ENCODE data around the gene CHIC1.
A peak's percentile ranks its signal among the peaks of the same experiment; 100 is the strongest.
"Not testable (repeated sequence)": the region's sequence is repeated elsewhere in the genome, so short reads cannot be mapped to it uniquely, and the experiment has no call there.

CHIC1 gene

DNA sequence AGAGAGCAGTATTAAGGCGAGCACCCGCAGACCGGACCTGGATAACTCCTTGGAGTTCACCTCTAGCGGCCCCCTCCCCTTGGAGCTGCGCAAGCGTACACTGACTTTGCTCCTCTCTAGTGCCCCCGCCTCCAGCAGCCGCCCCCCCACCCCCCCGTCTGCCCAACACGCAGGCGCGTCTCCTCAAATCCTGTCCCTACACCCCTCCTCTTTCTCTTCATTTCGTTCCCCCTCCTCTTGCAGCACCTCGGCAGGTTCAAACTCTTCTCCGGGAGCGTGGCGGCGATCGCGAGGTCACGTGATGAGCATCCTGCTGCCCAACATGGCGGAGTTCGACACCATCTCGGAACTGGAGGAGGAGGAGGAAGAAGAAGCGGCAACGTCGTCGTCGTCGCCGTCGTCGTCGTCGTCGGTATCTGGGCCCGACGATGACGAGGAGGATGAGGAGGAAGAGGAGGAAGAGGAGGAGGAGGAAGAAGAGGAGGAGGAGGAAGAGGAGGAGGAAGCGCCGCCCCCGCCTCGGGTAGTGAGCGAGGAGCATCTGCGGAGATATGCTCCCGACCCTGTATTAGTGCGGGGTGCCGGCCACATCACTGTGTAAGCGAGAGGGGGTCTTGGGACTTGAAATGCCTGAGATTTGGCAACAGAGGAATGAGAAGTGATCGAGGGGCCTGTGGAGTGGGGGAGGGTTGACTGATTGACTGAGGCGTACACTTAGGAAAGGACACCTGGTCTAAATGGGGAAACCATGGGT is at the start of gene CHIC1:
CHIC1 (plus strand) TSS at position 214 of the 754 bp plus-strand sequence; CDS start at position 302, 88 bp downstream.
- peak; percentile 35 for DNase-seq

DNA sequence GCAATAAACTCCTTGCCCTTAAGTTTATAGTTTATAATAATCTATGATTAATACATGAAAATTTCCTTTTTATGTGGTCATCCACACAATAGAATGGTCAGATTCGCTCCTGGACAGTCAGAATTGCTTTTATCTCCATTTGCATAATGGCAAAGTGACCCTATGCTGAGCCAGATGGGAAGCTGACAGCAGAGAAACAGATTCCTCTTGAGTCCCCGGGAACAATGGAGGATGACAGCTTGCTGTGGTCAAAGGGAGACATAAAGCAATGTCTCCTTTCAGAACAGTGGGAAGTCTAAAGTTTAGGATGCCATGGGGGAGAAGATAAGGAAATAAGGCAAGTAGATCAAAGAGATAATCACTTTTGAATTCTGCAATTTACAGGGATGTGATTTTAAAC is 40.2 kb upstream of the CHIC1 start:
- DNase-seq: not testable (repeated sequence)

DNA sequence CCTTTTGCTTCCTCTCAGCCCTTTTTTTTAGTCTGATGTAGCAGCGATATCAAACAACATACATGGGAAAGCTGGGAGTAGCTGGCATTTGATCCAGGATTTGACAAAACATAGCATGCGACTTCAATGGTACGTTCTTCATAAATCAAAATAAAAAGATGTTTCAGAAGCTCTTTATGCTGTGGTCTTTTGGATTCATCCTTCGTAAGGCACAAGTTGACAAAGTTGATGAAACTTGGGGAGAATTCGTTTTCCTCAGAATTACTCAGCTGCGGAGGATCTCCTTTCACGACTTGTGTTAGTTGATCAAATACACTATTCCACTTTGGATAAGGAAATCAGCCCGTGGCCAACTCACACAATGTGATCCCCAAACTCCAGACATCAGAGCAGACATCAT is 38.1 kb upstream of the CHIC1 start:
- DNase-seq: no peak

DNA sequence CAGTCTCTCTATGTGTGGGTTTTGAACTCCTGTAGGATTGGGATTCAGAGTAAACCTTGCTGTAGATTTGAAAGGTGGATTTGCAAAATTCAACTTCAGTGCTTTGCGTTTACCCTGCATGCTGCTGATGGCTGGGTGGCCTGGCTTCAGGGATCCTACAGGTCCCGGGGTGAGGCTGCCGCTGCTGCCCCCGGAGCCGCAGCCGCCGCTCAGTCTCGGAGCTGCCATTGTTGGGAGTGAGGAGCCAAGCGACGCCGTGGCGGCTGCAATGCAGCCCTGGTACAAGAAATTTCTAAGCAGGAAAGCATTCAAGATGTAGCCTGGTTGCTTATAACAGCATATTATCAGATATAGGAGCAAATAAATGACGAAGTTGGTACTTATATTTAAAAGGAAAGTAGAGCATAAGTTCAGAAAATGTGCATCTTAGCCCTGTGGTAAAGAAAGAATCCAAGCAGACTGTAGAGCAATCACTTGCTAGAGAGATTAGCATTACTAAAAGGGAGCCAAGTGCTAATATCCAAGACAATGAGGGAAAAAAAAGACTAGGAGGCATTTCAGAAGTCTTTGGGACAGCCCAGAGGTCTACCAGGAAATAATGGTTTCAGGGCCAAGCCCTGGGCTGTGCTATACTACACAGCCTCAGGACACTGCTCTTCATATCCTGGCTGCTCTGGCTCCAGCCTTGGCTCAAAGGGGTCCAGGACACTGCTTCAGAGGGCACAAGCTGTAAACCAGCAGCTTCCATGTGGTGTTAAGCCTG is 36.9 kb upstream of the CHIC1 start:
- DNase-seq: no peak

DNA sequence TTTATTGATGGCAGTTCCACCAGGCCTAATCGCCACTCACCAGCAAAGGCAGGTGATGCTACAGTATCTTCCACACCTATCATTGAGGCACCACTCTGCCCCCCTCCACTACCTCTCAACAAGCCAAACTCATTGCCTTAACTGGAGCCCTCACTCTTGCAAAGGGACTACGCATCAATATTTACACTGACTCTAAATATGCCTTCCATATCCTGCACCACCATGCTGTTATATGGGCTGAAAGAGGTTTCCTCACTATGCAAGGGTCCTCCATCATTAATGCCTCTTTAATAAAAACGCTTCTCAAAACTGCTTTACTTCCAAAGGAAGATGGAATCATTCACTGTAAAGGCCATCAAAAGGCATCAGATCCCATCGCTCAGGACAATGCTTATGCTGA is 31.3 kb upstream of the CHIC1 start:
- DNase-seq: not testable (repeated sequence)

DNA sequence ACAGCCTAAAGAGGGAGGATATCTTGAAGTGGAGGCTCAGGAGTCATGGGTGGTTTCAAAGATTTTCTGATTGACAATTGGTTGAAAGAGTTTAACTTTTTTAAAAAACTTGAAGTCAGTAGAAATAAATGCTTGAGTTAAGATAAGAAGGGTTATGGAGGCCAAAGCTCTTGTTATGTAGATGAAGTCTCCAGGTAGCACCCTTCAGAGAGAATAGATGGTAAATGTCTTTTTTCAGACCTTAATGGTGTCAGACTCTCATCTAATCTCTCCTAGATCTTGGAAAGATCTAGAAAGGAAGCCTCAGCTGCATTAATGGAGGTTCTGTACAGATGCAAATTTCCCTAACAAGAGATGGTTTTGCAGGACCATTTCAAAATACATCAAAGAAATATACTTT is 6.8 kb upstream of the CHIC1 start:
- DNase-seq: no peak

DNA sequence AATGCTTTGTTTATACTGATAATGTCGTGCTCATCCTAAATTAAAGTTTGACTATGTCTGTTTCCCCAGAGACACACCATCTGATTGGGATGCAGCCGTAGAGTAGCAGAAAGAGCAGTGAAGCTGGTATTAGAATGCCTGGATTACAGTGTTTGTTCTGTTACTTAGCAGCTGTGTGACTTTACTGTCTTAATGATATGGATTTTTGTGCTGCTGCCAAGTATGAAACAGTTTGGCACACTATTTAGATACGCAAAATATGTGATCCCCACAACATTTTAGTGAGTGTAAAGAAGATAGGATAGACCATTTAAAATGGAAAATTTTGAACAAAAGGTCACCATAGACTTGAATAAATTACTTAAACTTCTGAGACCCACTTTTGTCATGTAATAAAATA is 1.2 kb upstream of the CHIC1 start:
- DNase-seq: no peak

DNA sequence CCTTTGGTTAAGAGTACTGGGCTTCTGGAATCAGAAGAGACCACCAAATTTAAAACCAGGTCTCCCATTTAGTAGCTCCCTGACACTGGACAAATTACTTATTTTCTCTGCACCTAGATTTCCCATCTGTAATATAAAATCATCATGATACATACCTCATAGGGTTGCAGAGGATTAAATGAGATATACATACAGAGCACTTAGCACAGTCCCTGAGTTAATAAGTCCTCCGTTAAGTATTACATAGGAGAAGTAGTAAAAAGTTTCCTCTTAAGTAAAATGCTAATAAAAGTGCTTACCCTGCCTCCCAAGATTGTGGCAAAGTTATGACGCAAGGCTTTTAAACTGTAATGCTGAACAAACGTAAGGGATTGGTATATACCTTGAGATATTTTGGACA is 539 bp upstream of the CHIC1 start:
- DNase-seq: no peak

DNA sequence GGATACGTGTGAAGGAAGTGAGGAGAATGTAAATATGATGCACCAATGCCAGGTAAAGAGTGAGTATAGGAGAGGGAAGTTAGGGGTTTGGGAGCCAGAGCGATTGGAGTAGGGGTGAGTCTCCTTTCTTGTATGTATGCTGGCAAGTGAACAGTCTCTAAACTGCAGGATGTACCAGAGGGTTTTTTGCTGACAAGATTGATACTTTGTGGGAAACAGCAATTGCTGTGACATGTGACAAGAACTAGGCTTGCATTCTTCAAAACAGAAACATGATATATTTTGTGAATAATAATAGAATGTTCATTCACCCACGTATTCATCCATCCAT is 706 bp downstream of the CHIC1 start:
- no peak for DNase-seq

DNA sequence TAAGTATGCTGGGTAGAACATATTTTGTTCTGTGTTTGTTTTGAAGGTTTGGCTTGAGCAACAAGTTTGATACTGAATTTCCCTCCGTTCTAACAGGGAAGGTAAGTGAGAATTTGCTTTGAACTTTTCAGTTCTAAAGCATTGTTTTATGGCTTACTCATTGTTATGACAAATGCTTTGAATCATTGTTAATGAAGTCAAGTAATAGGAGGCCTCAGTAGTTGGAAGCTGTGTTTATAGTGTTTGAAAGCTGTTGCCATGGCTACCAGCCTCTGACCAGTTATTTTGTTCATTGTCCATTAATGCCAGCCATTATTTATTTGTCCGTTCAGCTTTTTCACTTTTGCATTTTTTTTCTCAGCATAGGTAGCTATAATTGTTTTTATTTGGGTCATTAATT is 14.4 kb downstream of the CHIC1 start:
- DNase-seq: no peak

DNA sequence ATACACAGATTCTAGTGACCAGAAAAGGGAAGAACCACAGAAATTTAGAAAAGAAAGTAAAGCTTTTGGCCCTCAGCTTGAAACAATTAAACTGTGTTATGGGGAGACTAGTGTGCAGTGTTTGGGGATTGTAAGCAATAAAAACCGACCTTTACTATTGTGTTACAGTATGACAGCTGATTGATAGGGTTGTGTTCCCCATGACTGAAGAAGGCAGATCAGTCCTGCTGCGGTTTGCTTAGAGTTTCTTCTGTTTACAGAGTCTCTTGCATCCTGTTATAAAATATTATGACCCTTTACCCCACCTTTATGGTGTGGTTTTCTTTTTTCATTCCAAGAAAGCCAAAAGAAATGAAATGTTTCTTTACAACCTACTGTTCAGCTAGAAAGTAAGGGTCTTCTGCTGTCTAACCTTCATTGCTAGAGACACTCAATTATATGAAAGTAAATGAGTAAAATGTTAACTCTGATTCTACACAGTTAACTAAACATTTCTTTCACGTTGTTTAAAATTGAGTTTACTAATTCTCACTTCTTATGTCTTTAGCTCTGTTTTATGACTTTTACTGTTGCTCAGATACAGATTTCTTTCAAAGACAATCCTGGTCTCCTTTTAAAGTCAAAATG is 18.1 kb downstream of the CHIC1 start:
- DNase-seq: no peak

DNA sequence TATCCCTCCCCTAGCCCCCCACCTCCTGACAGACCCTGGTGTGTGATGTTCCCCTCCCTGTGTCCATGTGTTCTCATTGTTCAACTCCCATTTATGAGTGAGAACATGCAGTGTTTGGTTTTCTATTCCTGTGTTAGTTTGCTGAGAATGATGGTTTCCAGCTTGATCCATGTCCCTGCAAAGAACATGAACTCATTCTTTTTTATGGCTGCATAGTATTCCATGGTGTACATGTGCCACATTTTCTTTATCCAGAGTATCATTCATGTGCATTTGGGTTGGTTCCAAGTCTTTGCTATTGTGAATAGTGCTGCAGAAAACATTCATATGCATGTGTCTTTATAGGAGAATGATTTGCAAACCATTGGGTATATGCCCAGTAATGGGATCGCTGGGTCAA is 34.8 kb downstream of the CHIC1 start:
- DNase-seq: not testable (repeated sequence)

DNA sequence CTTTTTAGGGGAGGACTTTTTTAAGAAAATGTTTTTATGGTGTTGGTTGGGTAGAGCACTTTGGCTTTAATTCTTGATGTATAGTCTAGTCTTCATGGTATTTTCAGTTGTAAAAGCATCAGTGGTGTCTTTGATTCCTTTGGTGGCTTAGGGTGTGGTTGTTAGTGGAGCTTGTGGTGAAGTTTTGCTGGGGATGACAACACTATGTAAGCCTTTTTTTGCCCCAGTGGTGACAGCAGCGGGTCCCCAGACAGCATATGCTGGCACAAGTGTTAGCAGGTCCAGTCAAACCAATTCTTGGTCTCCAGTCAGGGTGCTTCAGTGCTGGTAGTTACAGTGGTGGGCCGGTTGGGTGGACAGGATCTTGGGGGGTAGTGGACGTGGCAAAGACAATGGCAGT is 52.0 kb downstream of the CHIC1 start:
- DNase-seq: no peak

DNA sequence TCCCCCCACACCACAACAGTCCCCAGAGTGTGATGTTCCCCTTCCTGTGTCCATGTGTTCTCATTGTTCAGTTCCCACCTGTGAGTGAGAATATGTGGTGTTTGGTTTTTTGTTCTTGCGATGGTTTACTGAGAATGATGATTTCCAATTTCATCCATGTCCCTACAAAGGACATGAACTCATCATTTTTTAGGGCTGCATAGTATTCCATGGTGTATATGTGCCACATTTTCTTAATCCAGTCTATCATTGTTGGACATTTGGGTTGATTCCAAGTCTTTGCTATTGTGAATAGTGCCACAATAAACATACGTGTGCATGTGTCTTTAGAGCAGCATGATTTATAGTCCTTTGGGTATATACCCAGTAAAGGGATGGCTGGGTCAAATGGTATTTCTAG is 78.7 kb downstream of the CHIC1 start:
- DNase-seq: not testable (repeated sequence)

DNA sequence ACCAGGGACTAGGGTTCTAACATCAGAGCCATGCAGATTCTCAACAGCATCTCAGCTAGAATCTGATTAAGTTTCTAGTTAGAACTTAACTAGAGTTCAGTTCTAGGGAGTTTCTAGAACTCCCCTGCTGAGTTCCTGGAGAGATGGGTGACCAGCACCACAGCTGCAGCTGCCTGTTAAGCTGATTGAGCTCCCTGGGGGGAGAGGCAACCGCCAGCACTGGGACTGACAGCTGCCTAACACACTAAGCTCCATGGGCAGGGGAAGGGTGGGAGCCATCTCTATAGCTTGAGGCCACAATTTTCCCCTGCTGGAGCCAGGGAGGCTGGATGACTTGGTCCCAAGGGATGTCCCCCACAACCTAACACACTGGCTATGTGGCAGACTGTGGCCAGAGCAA is 84.2 kb downstream of the CHIC1 start:
- DNase-seq: no peak

DNA sequence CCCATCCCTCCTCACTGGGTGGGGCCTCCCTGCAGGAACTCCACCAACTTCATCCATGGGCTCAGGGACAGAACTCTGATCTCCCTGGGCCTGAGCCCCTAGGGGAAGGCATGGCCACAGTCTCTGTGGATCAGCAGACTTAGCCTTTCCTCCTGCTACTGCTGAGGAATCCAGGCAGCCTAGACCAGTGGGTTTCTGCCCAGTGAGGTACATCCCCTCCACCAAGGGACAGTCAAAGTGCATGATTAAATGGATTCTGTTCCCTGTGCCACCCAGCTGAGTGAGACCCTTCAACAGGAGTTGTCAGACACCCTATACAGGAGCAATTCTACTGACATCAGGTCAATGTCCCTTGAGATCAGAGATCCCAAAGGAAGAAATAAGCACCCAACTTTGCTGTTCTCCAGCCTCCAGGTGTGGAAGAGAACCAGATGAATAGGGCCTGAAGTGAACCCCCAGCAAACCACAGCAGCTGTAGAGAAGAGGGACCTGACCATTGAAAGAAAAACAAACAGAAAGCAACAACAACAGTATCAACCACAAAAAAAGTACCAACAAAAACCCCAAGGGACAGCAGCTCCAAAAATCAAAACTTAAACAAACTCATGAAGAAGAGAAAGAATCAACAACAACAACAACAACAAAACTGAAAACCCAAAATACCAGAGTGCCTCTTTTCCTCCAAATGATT is 84.8 kb downstream of the CHIC1 start:
- no peak for DNase-seq

DNA sequence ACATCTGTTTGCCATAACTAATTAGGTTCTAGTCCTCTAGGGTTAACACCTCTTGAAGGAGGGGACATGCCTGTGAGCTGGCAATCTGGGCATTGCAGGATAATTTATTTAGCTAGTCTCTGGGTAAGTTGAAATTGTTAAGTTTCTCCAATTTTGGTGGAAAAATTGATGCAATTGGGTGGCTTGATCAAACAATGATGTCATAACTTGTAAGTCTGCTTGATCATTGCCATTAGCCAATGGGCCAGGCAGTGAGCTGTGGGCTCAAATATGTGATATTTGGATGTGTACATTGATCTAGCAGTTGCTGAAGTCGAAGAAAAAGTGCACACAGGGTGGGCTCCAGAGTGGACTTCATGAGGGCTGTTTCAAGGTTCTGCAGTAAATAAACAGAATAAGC is 98.3 kb downstream of the CHIC1 start:
- not testable (repeated sequence) for DNase-seq

DNA sequence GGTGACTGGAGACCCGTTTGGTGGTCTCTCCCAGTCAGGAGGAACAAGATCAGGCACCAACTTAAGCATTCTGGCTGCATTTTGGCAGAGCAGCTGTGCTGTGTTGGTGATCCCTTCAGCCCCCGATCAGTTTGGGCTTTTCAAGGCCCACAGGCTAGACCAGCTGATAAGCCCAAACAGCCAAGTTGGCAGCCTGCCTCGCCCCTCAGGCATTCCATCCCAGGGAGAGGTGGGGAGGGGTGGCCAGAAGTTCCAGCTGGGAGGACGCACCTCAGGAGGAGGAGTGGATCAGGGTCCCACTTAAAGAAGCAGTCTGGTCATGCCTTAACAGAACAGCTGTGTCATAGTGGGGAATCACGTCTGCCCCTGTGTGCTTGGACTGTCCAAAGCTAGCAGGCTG is 105.8 kb downstream of the CHIC1 start:
- no peak for DNase-seq

DNA sequence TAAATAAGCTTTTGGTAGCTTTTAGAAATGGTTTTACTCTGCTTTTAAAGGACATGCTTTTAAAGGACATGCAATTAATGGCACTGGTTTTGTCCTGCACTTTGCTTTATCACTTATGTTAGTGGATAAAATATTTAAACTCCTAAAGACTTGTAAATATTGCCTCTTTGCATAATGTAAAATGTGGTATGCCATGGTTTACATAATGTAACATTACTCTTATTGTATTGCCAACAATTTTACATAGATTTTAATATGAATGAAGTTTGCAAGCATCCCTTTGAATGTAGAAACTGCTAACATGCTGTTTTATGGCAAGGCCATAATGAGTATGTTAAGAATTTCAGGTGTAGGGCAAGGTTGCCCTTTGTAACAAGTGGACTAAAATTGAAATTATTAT is 118.4 kb downstream of the CHIC1 start:
- DNase-seq: no peak

DNA sequence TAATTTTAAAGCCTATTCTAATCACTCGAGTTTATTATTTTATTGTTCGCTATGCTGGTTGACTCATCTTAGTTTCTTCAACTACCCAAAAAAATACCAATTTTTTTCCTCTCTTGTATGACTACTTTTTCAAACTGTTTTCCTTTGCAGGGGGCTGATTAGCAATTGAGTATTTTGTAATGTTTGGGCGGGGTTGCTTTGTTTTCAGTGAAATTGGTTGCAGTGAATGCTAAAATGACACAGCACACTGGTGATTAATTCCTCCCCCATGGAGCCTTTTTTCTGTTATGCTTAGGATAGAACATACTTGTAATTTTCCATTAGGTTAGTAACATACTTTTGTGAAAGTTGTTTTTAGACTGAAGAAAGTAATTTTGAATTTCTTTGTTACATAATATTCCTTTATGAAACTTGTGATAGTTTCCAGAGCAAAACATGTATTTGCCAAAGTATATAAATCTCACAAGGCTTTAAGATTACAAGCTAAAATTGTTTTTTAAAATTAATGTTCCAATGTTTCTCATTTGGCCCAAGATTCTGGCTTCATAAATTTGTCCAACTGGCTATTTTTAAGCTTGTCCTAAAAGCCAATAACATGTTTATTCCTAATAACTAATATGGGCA is 120.4 kb downstream of the CHIC1 start:
- DNase-seq: no peak

DNA sequence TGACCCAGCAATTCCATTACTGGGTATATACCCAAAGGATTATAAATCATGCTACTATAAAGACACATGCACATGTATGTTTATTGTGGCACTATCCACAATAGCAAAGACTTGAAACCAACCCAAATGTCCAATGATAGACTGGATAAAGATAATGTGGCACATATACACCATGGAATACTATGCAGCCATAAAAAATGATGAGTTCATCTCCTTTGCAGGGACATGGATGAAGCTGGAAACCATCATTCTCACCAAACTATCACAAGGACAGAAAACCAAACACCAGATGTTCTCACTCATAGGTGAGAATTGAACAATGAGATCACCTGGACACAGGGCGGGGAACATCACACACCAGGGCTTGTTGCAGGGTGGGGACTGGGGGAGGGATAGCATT is 144.0 kb downstream of the CHIC1 start:
- not testable (repeated sequence) for DNase-seq

DNA sequence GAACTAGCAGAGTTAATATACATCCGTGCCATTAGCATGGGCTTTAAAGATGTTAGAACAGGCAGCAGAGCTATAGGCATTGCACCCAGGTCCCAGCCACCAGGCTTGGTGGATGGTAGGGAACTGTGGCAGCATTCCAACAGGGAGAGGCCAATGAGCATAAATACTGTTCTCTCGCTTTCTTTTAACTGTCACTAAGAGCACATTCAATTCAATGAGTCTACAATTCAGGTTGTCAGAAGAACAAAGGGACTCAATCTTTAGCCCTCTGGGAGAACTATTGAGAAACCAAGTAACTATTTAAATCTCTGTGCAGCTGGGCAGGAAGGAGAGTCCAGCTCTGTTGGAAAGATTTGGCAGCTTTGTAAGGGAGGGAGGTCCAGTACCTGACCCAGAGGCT is 165.6 kb downstream of the CHIC1 start:
- DNase-seq: no peak
